Testis (tissue), 3 donors: Measurements from ENCODE around the gene ALOX15B. TPM values are rescaled to one million over a fixed set of nuclear protein-coding genes. Genes with fewer than 3 reads are reported as not detected.

Experiments used
- DNase-seq: peaks from one replicate; pipeline ENCODE4 v3.0.0-alpha.2; 2019
- H3K27ac ChIP-seq, 2 donors: fragments of 200-600 bp; sonication (generic); one replicate each; pipeline ENCODE4 v1.5.1; 2019
- H3K27me3 ChIP-seq: fragments of 200-600 bp; sonication (generic); one replicate; pipeline ENCODE4 v1.5.1; 2019
- H3K36me3 ChIP-seq: fragments of 200-600 bp; sonication (generic); one replicate; pipeline ENCODE4 v1.5.1; 2017; ENCODE audit warnings: low read depth; ENCODE audit errors: missing control alignments
- H3K4me1 ChIP-seq: fragments of 200-600 bp; sonication (generic); one replicate; pipeline ENCODE4 v1.5.1; 2019
- H3K4me3 ChIP-seq, 2 donors: fragments of 200-600 bp; sonication (generic); one replicate each; pipeline ENCODE4 v1.5.1; 2017 to 2019
- H3K9me3 ChIP-seq: fragments of 200-600 bp; sonication (generic); one replicate; pipeline ENCODE4 v1.5.1; 2017
- CTCF ChIP-seq, 3 experiments: fragments of 450-650 bp in 2 of 3; fragments of 200-600 bp in 1 of 3; sonication (generic) in 1 of 3; IDR thresholded peaks; one replicate each; pipeline ENCODE4 v1.5.1; 2016 to 2019; ENCODE audit warnings: antibody characterized with exemption in 3 of 3, mild to moderate bottlenecking in 2 of 3, moderate library complexity in 1 of 3
- POLR2A ChIP-seq: fragments of 450-650 bp; IDR thresholded peaks from one replicate; pipeline ENCODE4 v1.6.1; 2017; ENCODE audit warnings: antibody characterized with exemption, mild to moderate bottlenecking, moderate library complexity
- WGBS, 2 donors: methylation state at CpG; one replicate each; pipeline ENCODE4 v1.1.5; 2018; 5-methylcytosine and 5-hydroxymethylcytosine counted together
- intact Hi-C: fragments of 100-400 bp; cut with DNase I; formaldehyde crosslinking; loops from one replicate; pipeline ENCODE4 v1.15.1; 2023; ENCODE audit warnings: low total_unique reads
- polyA plus RNA-seq: library from polyadenylated mRNA; stranded (reverse); fragments of 350-450 nt; fragmentation: Illumina TruSeq; extraction: RNeasy Lipid Tissue Mini Kit (QIAGEN cat#74804); gene quantifications from one replicate; pipeline ENCODE4 v1.2.3, GENCODE V29; 2014; ENCODE audit warnings: low read depth, low replicate concordance; ENCODE audit not compliant: insufficient read depth
- total RNA-seq, 2 donors: library from RNA; depleted of rRNA; stranded (reverse); fragments of >200 nt; gene quantifications; one replicate each; pipeline ENCODE4 v1.2.3, GENCODE V29; 2016

Gene ALOX15B
- total and polyA plus RNA-seq, 3 donors from 2014 or later: 0.79 to 2.2 (median 1.8) TPM

GRCh38 chr17:8046306-8046928 lies 7.6 kb downstream of the ALOX15B start:
- Histone ChIP-seq H3K27me3 (no peaks in the 10 kb centered on the region), H3K27ac (no peak overlapping the region), H3K36me3 (no peaks in the 10 kb centered on the region), H3K4me1 (no peaks in the 10 kb centered on the region), H3K4me3 (no peak overlapping the region), H3K9me3 (no peaks in the 10 kb centered on the region)
- 93 to 97% methylated on average over 11 of the region's 11 CpGs for WGBS, 2 donors
- DNase-seq: no peak
- intact Hi-C loops: loop anchor here (10.0 kb wide), 1 partner anchor 52 kb away; no protein-coding TSS in a partner anchor
- TF ChIP-seq CTCF (IDR thresholded peaks at IDR 0.05) (no peak), POLR2A (no peak)

- H3K27me3 ChIP-seq: no peaks in the 10 kb centered on the region
- WGBS, 2 donors: 84 to 85% methylated on average over 21 to 24 of the region's 24 CpGs
- DNase-seq: no peak
- H3K36me3 ChIP-seq: no peaks in the 10 kb centered on the region
- H3K27ac ChIP-seq: no peak overlapping the region
- no peak overlapping the region for H3K4me3 ChIP-seq
- no peak for TF ChIP-seq CTCF (IDR thresholded peaks at IDR 0.05)
- TF ChIP-seq POLR2A: no peak
- no peaks in the 10 kb centered on the region for H3K9me3 ChIP-seq
- intact Hi-C loops: loop anchor here (10.0 kb wide), 1 partner anchor 52 kb away; no protein-coding TSS in a partner anchor
- H3K4me1 ChIP-seq: no peaks in the 10 kb centered on the region
These were observed 8.3 kb downstream of the ALOX15B start for GRCh38 chr17:8046929-8047768.

GRCh38 chr17:8047769-8048110 lies 8.9 kb downstream of the ALOX15B start:
- intact Hi-C loops: loop anchor here (10.0 kb wide), 1 partner anchor 53 kb away; no protein-coding TSS in a partner anchor
- H3K4me3 ChIP-seq: no peak overlapping the region
- H3K36me3 ChIP-seq: no peaks in the 10 kb centered on the region
- H3K4me1 ChIP-seq: no peaks in the 10 kb centered on the region
- DNase-seq: no peak
- WGBS, 2 donors: 92 to 100% methylated on average over 4 of the region's 4 CpGs
- no peaks in the 10 kb centered on the region for H3K27me3 ChIP-seq
- H3K27ac ChIP-seq: no peak overlapping the region
- no peak for TF ChIP-seq POLR2A
- TF ChIP-seq CTCF (IDR thresholded peaks at IDR 0.05): no peak
- no peaks in the 10 kb centered on the region for H3K9me3 ChIP-seq

GRCh38 chr17:8048236-8048635 lies 9.4 kb downstream of the ALOX15B start:
- TF ChIP-seq CTCF (IDR thresholded peaks at IDR 0.05) (no peak), POLR2A (no peak)
- intact Hi-C loops: loop anchor here (10.0 kb wide), 1 partner anchor 53 kb away; no protein-coding TSS in a partner anchor
- Histone ChIP-seq H3K36me3 (no peaks in the 10 kb centered on the region), H3K4me3 (no peak overlapping the region), H3K9me3 (no peaks in the 10 kb centered on the region), H3K4me1 (no peaks in the 10 kb centered on the region), H3K27ac (no peak overlapping the region), H3K27me3 (no peaks in the 10 kb centered on the region)
- WGBS, 2 donors: 93 to 94% methylated on average over 9 to 12 of the region's 12 CpGs
- no peak for DNase-seq
